BLaER1 (cell line): Measurements from ENCODE around the gene TEX22.
A peak's percentile ranks its signal among the peaks of the same experiment; 100 is the strongest.

ENCODE experiments used
- H3K27ac ChIP-seq: shearing (Covaris generic); formaldehyde crosslinking; 2 replicates; pipeline ENCODE4 v1.8.1; 2022
- H3K27me3 ChIP-seq: shearing (Covaris generic); formaldehyde crosslinking; 2 replicates; pipeline ENCODE4 v1.8.1; 2022
- H3K36me3 ChIP-seq: shearing (Covaris generic); formaldehyde crosslinking; 2 replicates; pipeline ENCODE4 v1.8.1; 2022
- H3K4me1 ChIP-seq: shearing (Covaris generic); formaldehyde crosslinking; 2 replicates; pipeline ENCODE4 v1.8.1; 2022
- H3K4me2 ChIP-seq: shearing (Covaris generic); formaldehyde crosslinking; 2 replicates; pipeline ENCODE4 v1.8.1; 2022
- H3K4me3 ChIP-seq: shearing (Covaris generic); formaldehyde crosslinking; 2 replicates; pipeline ENCODE4 v1.8.1; 2022
- H3K9ac ChIP-seq: shearing (Covaris generic); formaldehyde crosslinking; 2 replicates; pipeline ENCODE4 v1.8.1; 2022
- H3K9me3 ChIP-seq: shearing (Covaris generic); formaldehyde crosslinking; 2 replicates; pipeline ENCODE4 v1.8.1; 2022
- H4K20me1 ChIP-seq: shearing (Covaris generic); formaldehyde crosslinking; 2 replicates; pipeline ENCODE4 v1.8.1; 2022
- Cebpa-rat ChIP-seq: shearing (Covaris generic); IDR thresholded peaks from 2 replicates; pipeline ENCODE4 v1.8.1; 2022

TEX22 gene

DNA sequence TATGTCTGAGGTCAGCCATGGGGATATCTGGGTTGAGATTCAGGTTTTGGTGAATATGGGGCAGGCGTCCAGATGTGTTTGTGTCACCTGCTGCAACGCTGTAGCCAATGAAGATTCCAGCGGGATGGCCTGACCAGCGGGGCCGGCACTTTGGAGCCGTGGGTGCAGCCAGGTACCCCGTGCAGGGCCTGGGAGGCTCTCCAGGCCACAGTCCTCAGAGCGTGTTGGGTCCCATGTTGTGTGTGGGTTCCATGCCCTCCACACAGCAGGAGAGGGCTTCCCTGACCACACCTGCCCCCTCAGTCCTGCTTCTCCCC is 2.8 kb upstream of the TEX22 start:
- H3K4me3 ChIP-seq = no peak overlapping the region
- no peak for TF ChIP-seq Cebpa-rat
- peak overlapping the region; percentile 100 for H3K4me2 ChIP-seq
- 0 out of 2 replicates have a peak, but pooled peaks cover under 1% of the 10 kb centered on the region for H3K9me3 ChIP-seq
- H3K36me3 ChIP-seq = peaks cover 11% of the 10 kb centered on the region
- no peaks in the 10 kb centered on the region for H3K27me3 ChIP-seq
- H3K9ac ChIP-seq = peak overlapping the region; percentile 53; the same call in 1 of the 2 replicates
- H3K4me1 ChIP-seq = peaks cover 84% of the 10 kb centered on the region
- peaks cover 9% of the 10 kb centered on the region; the same call in 1 of the 2 replicates for H4K20me1 ChIP-seq
- peak overlapping the region; percentile 98 for H3K27ac ChIP-seq

DNA sequence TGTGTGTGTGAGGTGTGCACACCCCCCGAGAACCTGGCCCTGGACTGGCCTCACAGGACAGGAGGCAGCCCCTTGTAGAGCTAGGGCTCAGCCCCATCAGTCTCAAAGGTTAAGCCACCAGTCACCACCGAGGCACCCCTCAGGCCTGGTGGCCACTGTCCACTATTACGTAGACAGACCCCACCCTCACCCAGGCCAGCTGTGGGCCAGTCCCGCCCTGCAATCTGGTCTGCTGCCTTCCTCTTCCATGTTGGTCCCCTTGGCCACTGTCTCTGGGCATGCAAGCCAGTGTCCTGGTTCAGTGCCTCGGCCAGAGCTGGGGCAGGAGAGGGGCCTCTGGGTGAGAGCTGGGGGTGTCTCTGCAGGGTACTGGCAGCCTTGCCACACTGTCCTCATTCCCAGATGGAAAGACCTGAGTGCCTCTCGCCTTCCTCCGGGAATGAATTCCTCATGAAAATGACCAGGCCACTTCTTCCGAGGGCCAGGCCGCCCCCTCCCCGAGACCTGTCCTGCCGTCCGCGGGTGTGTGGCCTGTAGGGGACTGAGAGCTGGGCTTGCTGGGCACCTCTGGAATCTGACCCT is 897 bp upstream of the TEX22 start:
- Histone ChIP-seq H3K4me3 (peak overlapping the region; percentile 73), H3K9ac (peak overlapping the region; percentile 90), H3K4me1 (peaks cover 67% of the 10 kb centered on the region), H3K9me3 (0 out of 2 replicates have a peak, but pooled peaks cover 6% of the 10 kb centered on the region), H3K27me3 (no peaks in the 10 kb centered on the region), H3K27ac (peak overlapping the region; percentile 98), H3K4me2 (peak overlapping the region; percentile 100), H4K20me1 (peaks cover 11% of the 10 kb centered on the region; the same call in 1 of the 2 replicates), H3K36me3 (peaks cover 26% of the 10 kb centered on the region)
- TF ChIP-seq Cebpa-rat = no peak

DNA sequence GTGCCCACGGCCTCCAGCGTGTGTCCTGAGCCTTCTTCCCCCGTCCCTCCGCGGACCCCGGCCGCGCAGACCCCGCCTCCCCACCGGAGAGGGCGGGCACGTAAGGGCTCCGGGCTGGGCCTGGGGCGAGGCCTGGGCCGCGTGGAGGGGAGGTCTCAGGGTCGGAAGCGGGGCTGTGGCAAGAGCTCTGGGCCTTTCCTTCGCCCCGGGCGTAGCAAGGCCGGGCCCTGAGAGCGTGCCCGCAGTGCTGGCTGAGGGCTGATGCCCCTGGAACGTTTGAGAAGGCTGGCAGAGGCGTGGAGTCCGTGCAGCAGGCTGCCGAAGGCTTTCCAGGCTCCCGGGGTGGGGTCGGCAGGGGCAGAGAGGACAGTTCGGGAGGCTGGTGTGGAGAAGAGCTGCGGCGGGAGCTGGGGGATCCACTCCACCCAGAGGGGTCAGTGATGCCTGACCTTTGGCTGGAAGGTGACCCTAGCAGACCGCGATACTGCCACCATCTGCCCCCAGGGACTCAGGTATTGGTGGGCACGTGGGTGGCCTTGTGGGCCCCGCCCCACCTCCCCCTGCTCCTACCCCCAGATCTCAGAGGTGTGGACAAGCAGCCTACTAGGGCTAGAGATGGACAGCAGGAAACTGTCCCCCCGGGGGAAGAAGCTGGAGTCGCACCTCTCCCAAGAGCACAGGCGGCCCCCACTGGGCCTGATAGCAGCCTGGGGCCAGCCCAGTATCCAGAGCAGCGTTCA is 558 bp downstream of the TEX22 start:
- TF ChIP-seq Cebpa-rat = no peak
- no peaks in the 10 kb centered on the region for H3K27me3 ChIP-seq
- 0 out of 2 replicates have a peak, but pooled peaks cover 6% of the 10 kb centered on the region for H3K9me3 ChIP-seq
- peak overlapping the region; percentile 90 for H3K9ac ChIP-seq
- H3K36me3 ChIP-seq = peaks cover 26% of the 10 kb centered on the region
- peak overlapping the region; percentile 100 for H3K4me2 ChIP-seq
- peaks cover 68% of the 10 kb centered on the region for H3K4me1 ChIP-seq
- H4K20me1 ChIP-seq = peaks cover 11% of the 10 kb centered on the region; the same call in 1 of the 2 replicates
- peak overlapping the region; percentile 73 for H3K4me3 ChIP-seq
- peak overlapping the region; percentile 98 for H3K27ac ChIP-seq

DNA sequence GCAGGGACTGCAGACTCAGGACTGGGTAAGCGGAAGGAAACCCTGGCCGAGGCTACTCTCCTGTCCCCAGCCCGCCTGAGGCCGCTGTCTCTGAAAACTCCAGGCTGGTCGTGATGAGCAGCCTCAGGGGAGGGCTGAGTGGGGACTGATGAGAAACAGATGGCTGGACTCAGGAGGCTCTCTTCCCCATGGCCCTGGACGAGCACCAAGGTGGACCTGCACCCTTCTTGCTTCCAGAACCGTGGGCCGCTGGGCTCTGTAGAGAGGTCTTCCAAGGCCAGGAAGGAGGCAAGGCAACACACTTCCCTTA is 1.1 kb downstream of the TEX22 start:
- H3K27ac ChIP-seq = peak overlapping the region; percentile 98
- no peak for TF ChIP-seq Cebpa-rat
- peak overlapping the region; percentile 73 for H3K4me3 ChIP-seq
- peak overlapping the region; percentile 100 for H3K4me2 ChIP-seq
- H3K4me1 ChIP-seq = peaks cover 68% of the 10 kb centered on the region
- no peaks in the 10 kb centered on the region for H3K27me3 ChIP-seq
- peaks cover 11% of the 10 kb centered on the region; the same call in 1 of the 2 replicates for H4K20me1 ChIP-seq
- peaks cover 23% of the 10 kb centered on the region for H3K36me3 ChIP-seq
- H3K9me3 ChIP-seq = 0 out of 2 replicates have a peak, but pooled peaks cover 6% of the 10 kb centered on the region
- H3K9ac ChIP-seq = peak overlapping the region; percentile 90

DNA sequence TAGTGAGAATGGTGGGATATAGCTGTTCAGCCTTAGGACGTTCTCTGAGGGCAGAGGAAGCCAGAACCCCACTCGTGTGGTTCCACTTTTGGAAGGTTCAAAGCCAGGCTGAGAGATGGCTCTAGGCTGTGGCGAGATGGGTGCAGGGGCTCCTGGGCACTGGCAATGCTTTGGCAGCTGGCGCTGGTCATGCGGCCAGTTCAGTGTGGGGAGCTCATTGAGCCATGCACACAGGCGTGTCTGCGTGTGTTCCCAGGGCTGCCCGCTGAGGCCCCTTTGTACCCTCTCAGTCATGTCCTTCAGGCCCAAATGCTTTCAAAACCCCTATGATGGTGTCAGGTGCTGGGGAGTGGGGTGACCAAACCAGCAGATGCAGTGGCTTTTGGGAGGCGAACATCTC is 1.7 kb downstream of the TEX22 start:
- Histone ChIP-seq H3K27me3 (no peaks in the 10 kb centered on the region), H3K9me3 (0 out of 2 replicates have a peak, but pooled peaks cover 6% of the 10 kb centered on the region), H3K36me3 (peaks cover 22% of the 10 kb centered on the region), H4K20me1 (peaks cover 11% of the 10 kb centered on the region; the same call in 1 of the 2 replicates), H3K9ac (peak overlapping the region; percentile 90), H3K4me1 (peaks cover 68% of the 10 kb centered on the region), H3K27ac (peak overlapping the region; percentile 98), H3K4me2 (peak overlapping the region; percentile 100), H3K4me3 (peak overlapping the region; percentile 73)
- TF ChIP-seq Cebpa-rat = no peak

DNA sequence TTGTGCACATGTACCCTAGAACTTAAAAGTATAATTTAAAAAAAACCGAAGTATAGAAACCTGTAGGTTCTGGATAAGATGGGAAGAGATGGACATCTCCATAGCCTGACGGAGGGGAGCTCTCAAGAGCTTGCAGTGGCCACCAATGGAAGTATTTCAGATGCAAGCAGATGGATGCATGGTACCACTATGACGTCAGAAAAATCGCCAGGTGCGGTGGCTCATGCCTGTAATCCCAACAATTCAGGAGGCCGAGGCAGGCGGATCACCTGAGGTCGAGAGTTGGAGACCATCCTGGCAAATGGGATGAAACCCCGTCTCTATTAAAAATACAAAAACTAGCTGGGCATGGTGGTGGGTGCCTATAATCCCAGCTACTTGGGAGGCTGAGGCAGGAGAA is 3.4 kb downstream of the TEX22 start:
- Histone ChIP-seq H3K9me3 (0 out of 2 replicates have a peak, but pooled peaks cover 6% of the 10 kb centered on the region), H3K4me3 (no peak overlapping the region), H3K4me1 (peaks cover 52% of the 10 kb centered on the region), H3K27me3 (no peaks in the 10 kb centered on the region), H3K27ac (no peak overlapping the region), H3K9ac (no peak overlapping the region), H3K36me3 (peaks cover 22% of the 10 kb centered on the region), H3K4me2 (no peak overlapping the region), H4K20me1 (peaks cover 11% of the 10 kb centered on the region; the same call in 1 of the 2 replicates)
- TF ChIP-seq Cebpa-rat = no peak

DNA sequence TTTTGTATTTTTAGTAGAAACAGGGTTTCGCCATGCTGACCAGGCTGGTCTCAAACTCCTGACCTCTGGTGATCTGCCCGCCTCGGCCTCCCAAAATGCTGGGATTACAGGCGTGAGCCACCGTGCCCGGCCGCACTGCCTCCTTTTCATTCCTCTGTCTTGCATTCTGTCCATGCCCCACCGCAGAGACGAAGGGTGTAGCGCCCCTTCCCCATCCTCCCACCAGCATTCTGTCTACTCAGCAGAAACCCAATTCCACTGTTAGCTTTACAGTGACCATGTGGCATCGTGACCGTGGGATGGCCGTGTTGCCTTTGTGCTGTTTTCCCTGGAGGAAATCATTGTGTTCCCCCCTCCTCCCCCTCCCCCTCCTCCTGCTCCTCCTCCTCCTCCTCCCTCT is 10.3 kb downstream of the TEX22 start:
- Histone ChIP-seq H3K9ac (no peak overlapping the region), H3K4me2 (no peak overlapping the region), H3K36me3 (no peaks in the 10 kb centered on the region; the same call in 1 of the 2 replicates), H3K4me3 (no peak overlapping the region), H3K4me1 (peaks cover 44% of the 10 kb centered on the region), H4K20me1 (peaks cover 57% of the 10 kb centered on the region), H3K27me3 (peaks cover 37% of the 10 kb centered on the region), H3K27ac (no peak overlapping the region), H3K9me3 (no peaks in the 10 kb centered on the region)
- no peak for TF ChIP-seq Cebpa-rat

DNA sequence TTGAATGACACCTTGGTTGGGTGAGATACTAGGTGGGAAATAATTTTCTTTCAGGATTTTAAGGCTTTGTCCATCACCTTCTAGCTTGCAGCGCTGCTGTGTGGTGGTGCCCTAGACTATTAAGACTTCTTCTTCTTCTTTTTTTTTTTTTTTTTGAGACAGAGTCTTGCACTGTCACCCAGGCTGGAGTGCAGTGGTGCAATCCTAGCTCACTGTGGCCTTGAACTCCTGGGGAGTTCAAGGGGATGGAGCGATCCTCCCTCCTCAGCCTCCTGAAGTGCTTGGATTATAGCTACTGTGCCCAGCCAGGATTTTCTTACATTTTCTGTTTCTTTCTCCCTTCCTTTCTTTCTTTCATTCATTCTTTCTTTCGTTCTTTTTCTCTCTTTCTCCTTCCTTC is 11.0 kb downstream of the TEX22 start:
- no peaks in the 10 kb centered on the region for H3K9me3 ChIP-seq
- no peak overlapping the region for H3K27ac ChIP-seq
- no peak overlapping the region for H3K4me3 ChIP-seq
- H3K9ac ChIP-seq = no peak overlapping the region
- H3K36me3 ChIP-seq = no peaks in the 10 kb centered on the region; the same call in 1 of the 2 replicates
- peaks cover 44% of the 10 kb centered on the region for H3K4me1 ChIP-seq
- H3K4me2 ChIP-seq = no peak overlapping the region
- TF ChIP-seq Cebpa-rat = no peak
- H4K20me1 ChIP-seq = peaks cover 58% of the 10 kb centered on the region
- peaks cover 45% of the 10 kb centered on the region for H3K27me3 ChIP-seq

DNA sequence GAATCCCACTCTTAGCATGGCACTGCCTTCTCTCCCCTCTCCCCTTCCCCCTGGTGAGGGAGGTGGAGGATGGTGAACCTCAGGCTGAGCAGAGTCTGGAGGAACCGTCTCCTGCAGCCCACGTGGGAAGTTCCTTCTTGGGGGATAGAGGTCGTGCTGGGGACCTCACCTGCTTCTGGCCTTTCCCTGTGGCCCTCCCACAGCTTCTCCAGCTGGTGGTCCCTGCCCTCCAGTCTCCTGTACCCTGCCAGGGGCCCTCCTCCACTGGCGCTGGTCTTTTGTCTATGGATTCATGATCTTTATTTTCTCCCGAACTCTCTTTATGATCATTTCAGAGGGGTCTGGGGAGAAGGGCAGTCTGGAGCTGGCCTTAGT is 12.3 kb downstream of the TEX22 start:
- Histone ChIP-seq H3K9ac (peak overlapping the region; percentile 66), H4K20me1 (peaks cover 58% of the 10 kb centered on the region), H3K9me3 (no peaks in the 10 kb centered on the region), H3K4me1 (peaks cover 45% of the 10 kb centered on the region), H3K27ac (no peak overlapping the region), H3K27me3 (peaks cover 56% of the 10 kb centered on the region), H3K4me2 (peak overlapping the region; percentile 100), H3K36me3 (no peaks in the 10 kb centered on the region; the same call in 1 of the 2 replicates), H3K4me3 (peak overlapping the region; percentile 63)
- no peak for TF ChIP-seq Cebpa-rat
